ENCODE data around the gene BDH2. TPM values are rescaled to one million over a fixed set of nuclear protein-coding genes. Genes with fewer than 3 reads are reported as not detected.
A peak's percentile ranks its signal among the peaks of the same experiment; 100 is the strongest.

The BDH2 gene
- total RNA-seq, 1 experiment from 2014 or later: 28.3 TPM

GRCh38 chr4:103046416-103047290, 53.0 kb downstream of the BDH2 start:
- H3K9me3 ChIP-seq (ENCODE audit: low read depth, low read length, poor library complexity, severe bottlenecking): no peaks in the 10 kb centered on the region
- H3K27ac ChIP-seq (ENCODE audit: low read depth, low read length, poor library complexity, severe bottlenecking): no peak overlapping the region
- ChIA-PET CTCF (interaction anchor here (0.5 kb wide), 1 partner anchor 434 kb away, joined by 3 read pairs; no protein-coding TSS in a partner anchor), POLR2A (ENCODE audit: low non-redundant PET) (no interaction called here)
- H3K36me3 ChIP-seq (ENCODE audit: insufficient read depth, low read length, poor library complexity, severe bottlenecking): no peaks in the 10 kb centered on the region
- H3K27me3 ChIP-seq (replicated peaks; ENCODE audit: insufficient read depth, low read depth, low read length, poor library complexity): no peaks in the 10 kb centered on the region
- DNase-seq (ENCODE audit: low spot score): peak; percentile 61
- H3K4me3 ChIP-seq (ENCODE audit: low read depth, low read length, poor library complexity, severe bottlenecking): no peak overlapping the region
- no peaks in the 10 kb centered on the region for H3K4me1 ChIP-seq (ENCODE audit: insufficient read depth, low read length, poor library complexity, severe bottlenecking)
- intact Hi-C loops (cut with micrococcal nuclease; ENCODE audit: unreplicated experiment): loop anchor here (10.0 kb wide), 1 partner anchor 888 kb away; no protein-coding TSS in a partner anchor
- no TSS peak for BruUV-seq (replicated peaks)
- TF ChIP-seq CTCF (conservative IDR thresholded peaks at IDR 0.05; ENCODE audit: low read depth, low read length) (peak; percentile 81), EZH2 (IDR thresholded peaks at IDR 0.05; ENCODE audit: borderline replicate concordance, low read depth, low read length, poor library complexity, severe bottlenecking) (no peak)

- no TSS peak for BruUV-seq (replicated peaks)
- TF ChIP-seq EZH2 (IDR thresholded peaks at IDR 0.05; ENCODE audit: borderline replicate concordance, low read depth, low read length, poor library complexity, severe bottlenecking) (no peak), CTCF (conservative IDR thresholded peaks at IDR 0.05; ENCODE audit: low read depth, low read length) (no peak)
- no peak for DNase-seq (ENCODE audit: low spot score)
- H3K4me3 ChIP-seq (ENCODE audit: low read depth, low read length, poor library complexity, severe bottlenecking): no peak overlapping the region
- no peak overlapping the region for H3K27ac ChIP-seq (ENCODE audit: low read depth, low read length, poor library complexity, severe bottlenecking)
- no peaks in the 10 kb centered on the region for H3K36me3 ChIP-seq (ENCODE audit: insufficient read depth, low read length, poor library complexity, severe bottlenecking)
- H3K9me3 ChIP-seq (ENCODE audit: low read depth, low read length, poor library complexity, severe bottlenecking): no peaks in the 10 kb centered on the region
- ChIA-PET POLR2A (ENCODE audit: low non-redundant PET) (no interaction called here), CTCF (no interaction called here)
- H3K4me1 ChIP-seq (ENCODE audit: insufficient read depth, low read length, poor library complexity, severe bottlenecking): no peaks in the 10 kb centered on the region
- H3K27me3 ChIP-seq (replicated peaks; ENCODE audit: insufficient read depth, low read depth, low read length, poor library complexity): no peaks in the 10 kb centered on the region
- intact Hi-C loops (cut with micrococcal nuclease; ENCODE audit: unreplicated experiment): loop anchor here (10.0 kb wide), 1 partner anchor 891 kb away; no protein-coding TSS in a partner anchor
Observed at GRCh38 chr4:103044183-103044582, 55.5 kb downstream of the BDH2 start.

GRCh38 chr4:103036169-103036568, 63.5 kb downstream of the BDH2 start:
- no peaks in the 10 kb centered on the region for H3K27me3 ChIP-seq (replicated peaks; ENCODE audit: insufficient read depth, low read depth, low read length, poor library complexity)
- no peak overlapping the region for H3K4me3 ChIP-seq (ENCODE audit: low read depth, low read length, poor library complexity, severe bottlenecking)
- no peaks in the 10 kb centered on the region for H3K36me3 ChIP-seq (ENCODE audit: insufficient read depth, low read length, poor library complexity, severe bottlenecking)
- TF ChIP-seq EZH2 (IDR thresholded peaks at IDR 0.05; ENCODE audit: borderline replicate concordance, low read depth, low read length, poor library complexity, severe bottlenecking): no peak
- TF ChIP-seq CTCF (conservative IDR thresholded peaks at IDR 0.05; ENCODE audit: low read depth, low read length): no peak
- intact Hi-C loops (cut with micrococcal nuclease; ENCODE audit: unreplicated experiment): no loop called here
- DNase-seq (ENCODE audit: low spot score): no peak
- no peaks in the 10 kb centered on the region for H3K4me1 ChIP-seq (ENCODE audit: insufficient read depth, low read length, poor library complexity, severe bottlenecking)
- no peak overlapping the region for H3K27ac ChIP-seq (ENCODE audit: low read depth, low read length, poor library complexity, severe bottlenecking)
- no peaks in the 10 kb centered on the region for H3K9me3 ChIP-seq (ENCODE audit: low read depth, low read length, poor library complexity, severe bottlenecking)
- no TSS peak for BruUV-seq (replicated peaks)
- ChIA-PET POLR2A (ENCODE audit: low non-redundant PET) (no interaction called here), CTCF (no interaction called here)

All from A673 (cell line).